ENCODE measurements around the gene GABARAPL1.

GABARAPL1 gene

DNA sequence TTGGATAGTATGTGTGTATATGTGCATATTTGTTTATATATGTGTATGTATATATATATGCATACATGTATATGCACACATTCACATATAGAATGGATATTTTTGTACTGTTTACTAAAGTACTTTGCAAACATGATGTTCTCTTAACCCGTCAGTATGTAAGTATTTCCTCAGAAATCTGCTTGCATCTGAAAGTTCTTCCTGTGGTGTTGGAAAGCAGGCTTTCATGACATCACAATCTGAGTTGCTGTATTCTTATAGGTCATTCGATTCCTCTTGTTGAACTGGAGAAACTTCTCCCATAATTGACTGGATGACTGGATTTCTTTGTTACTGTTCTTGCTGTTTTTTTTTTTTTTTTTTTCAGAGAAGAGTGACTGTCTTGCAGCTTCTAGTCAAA, 29.1 kb downstream of the GABARAPL1 start:
- DNase-seq (ENCODE audit: extremely low read depth, insufficient read length) = no peak
- Histone ChIP-seq H3K4me3 (replicated peaks; ENCODE audit: low read depth, low read length) (no peak overlapping the region), H3K27me3 (replicated peaks; ENCODE audit: control insufficient read depth, insufficient read depth, low read length) (no peaks in the 10 kb centered on the region), H3K36me3 (ENCODE audit: control insufficient read depth, insufficient read depth, low read length) (no peaks in the 10 kb centered on the region)
- TF ChIP-seq, protein P1, sequence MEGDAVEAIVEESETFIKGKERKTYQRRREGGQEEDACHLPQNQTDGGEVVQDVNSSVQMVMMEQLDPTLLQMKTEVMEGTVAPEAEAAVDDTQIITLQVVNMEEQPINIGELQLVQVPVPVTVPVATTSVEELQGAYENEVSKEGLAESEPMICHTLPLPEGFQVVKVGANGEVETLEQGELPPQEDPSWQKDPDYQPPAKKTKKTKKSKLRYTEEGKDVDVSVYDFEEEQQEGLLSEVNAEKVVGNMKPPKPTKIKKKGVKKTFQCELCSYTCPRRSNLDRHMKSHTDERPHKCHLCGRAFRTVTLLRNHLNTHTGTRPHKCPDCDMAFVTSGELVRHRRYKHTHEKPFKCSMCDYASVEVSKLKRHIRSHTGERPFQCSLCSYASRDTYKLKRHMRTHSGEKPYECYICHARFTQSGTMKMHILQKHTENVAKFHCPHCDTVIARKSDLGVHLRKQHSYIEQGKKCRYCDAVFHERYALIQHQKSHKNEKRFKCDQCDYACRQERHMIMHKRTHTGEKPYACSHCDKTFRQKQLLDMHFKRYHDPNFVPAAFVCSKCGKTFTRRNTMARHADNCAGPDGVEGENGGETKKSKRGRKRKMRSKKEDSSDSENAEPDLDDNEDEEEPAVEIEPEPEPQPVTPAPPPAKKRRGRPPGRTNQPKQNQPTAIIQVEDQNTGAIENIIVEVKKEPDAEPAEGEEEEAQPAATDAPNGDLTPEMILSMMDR (IDR thresholded peaks at IDR 0.05; ENCODE audit: insufficient read depth, low read length, poor library complexity, severe bottlenecking) = no peak

DNA sequence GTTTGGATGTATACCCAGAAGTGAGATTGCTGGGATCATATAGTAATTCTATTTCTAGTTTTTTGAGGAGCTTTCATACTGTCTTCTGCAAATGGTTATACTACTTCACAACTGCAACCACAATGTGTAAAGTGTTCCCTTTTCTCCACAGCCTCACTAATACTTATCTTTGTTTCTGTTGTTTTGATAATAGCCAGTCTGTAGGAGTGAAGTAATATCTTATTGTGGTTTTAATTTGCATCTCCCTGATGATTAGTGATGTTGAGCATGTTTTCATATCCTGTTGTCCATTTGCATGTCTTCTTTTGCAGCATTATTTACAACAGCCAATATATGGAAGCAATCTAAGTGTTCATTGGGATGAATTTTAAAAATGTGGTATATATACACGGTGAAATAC, 29.9 kb downstream of the GABARAPL1 start:
- TF ChIP-seq, protein P1 (IDR thresholded peaks at IDR 0.05; ENCODE audit: insufficient read depth, low read length, poor library complexity, severe bottlenecking) = no peak
- Histone ChIP-seq H3K4me3 (replicated peaks; ENCODE audit: low read depth, low read length) (no peak overlapping the region), H3K36me3 (ENCODE audit: control insufficient read depth, insufficient read depth, low read length) (no peaks in the 10 kb centered on the region), H3K27me3 (replicated peaks; ENCODE audit: control insufficient read depth, insufficient read depth, low read length) (no peaks in the 10 kb centered on the region)
- peak; percentile 17 for DNase-seq (ENCODE audit: extremely low read depth, insufficient read length)

DNA sequence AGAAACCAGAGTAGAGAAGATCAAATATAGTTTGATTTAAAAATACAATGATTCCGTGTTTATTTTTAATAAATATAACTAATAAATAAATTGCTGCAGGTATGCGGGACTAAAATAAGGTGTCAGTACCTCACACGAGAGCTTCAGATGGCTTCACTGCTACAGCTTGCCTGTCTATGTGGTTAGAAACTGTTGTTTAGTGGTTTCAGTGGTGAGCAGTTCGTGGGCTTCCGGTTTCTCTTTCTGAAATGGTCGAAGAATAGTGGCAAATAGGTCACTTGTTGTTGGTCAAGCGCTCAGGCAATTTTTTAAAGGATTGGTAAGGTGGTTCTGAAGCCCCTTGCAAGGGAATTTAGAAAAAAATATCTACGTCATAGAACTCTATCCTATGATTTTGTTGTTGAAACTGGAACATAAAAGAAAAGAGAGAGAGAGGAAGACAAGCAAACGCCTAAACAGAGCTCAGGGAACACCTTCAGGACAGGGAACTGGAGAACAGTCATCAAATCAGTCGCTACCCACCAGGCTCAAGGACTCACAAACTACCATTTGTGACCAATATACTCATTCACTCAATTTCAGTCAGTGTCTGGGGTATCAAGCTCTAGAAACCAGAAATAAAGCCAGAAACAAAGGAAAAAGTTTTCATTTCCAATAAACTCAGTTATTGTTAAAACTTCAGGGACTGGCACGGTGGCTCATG, 31.3 kb downstream of the GABARAPL1 start:
- TF ChIP-seq, protein P1 (IDR thresholded peaks at IDR 0.05; ENCODE audit: insufficient read depth, low read length, poor library complexity, severe bottlenecking) = no peak
- no peaks in the 10 kb centered on the region for H3K36me3 ChIP-seq (ENCODE audit: control insufficient read depth, insufficient read depth, low read length)
- no peaks in the 10 kb centered on the region for H3K27me3 ChIP-seq (replicated peaks; ENCODE audit: control insufficient read depth, insufficient read depth, low read length)
- peak; percentile 33 for DNase-seq (ENCODE audit: extremely low read depth, insufficient read length)
- H3K4me3 ChIP-seq (replicated peaks; ENCODE audit: low read depth, low read length) = no peak overlapping the region

DNA sequence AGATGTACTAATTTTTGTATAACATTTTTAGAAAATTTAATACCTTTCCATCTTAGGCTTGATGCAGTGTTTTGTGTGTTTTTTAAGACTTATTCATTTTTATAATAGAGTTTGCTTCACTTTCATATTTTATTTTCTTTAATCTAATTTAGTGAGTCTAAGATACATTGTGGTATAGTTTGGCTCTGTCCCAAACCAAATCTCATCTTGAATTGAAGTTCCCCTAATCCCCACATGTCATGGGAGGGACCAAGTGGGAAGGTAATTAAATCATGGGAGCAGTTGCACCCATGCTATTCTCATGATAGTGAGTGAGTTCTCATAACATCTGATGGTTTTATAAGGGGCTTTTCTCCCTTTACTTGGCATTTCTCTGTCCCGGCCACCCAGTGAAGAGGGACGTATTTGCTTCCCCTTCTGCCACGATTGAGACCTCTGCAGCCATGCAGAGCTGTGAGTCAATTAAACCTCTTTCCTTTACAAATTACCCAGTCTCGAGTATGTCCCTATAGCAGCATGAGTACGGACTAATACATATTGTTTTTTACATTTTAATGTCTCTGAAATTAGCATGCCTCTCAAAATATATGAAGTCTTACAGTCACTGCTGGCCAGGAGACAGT, 34.9 kb downstream of the GABARAPL1 start:
- H3K4me3 ChIP-seq (replicated peaks; ENCODE audit: low read depth, low read length) = no peak overlapping the region
- no peak for DNase-seq (ENCODE audit: extremely low read depth, insufficient read length)
- TF ChIP-seq, protein P1 (IDR thresholded peaks at IDR 0.05; ENCODE audit: insufficient read depth, low read length, poor library complexity, severe bottlenecking) = no peak
- no peaks in the 10 kb centered on the region for H3K27me3 ChIP-seq (replicated peaks; ENCODE audit: control insufficient read depth, insufficient read depth, low read length)
- H3K36me3 ChIP-seq (ENCODE audit: control insufficient read depth, insufficient read depth, low read length) = no peaks in the 10 kb centered on the region

DNA sequence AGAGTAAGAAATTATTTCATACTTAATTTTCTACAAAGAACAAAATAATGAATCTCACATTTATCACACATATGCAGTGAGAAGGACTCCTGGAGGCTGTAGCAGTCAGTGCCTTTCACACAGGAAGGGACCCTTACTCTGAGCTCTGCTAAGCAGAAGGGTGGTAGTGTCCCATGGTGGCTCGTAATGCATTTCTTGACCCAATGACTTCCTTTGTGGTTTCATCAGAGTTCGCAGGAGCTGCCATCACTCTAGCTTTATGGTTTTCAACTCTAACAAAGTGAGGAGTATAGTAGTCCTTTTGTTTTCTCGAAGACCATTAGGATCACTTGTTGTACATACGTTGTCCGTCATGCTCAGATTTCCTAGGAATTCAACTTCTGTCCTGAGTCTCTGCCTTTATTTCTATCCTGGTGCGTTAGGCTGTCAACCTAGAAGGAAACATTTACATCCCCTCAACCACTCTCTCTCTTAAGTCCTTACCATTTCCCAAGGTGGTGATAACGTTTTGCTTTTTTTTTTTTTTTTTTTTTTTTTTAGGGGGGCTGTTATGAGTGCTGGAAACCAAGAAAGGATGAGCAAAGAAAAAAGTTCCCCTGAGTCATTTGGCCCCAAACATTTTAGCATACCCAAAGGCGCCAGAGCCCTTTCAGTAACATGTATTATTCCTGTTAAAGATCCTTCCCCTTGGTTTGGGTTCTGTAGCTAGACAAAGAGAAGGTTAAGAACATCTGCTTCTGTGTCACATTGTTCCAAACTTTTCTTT, 37.2 kb downstream of the GABARAPL1 start:
- TF ChIP-seq, protein P1 (IDR thresholded peaks at IDR 0.05; ENCODE audit: insufficient read depth, low read length, poor library complexity, severe bottlenecking) = no peak
- Histone ChIP-seq H3K4me3 (replicated peaks; ENCODE audit: low read depth, low read length) (no peak overlapping the region), H3K36me3 (ENCODE audit: control insufficient read depth, insufficient read depth, low read length) (no peaks in the 10 kb centered on the region), H3K27me3 (replicated peaks; ENCODE audit: control insufficient read depth, insufficient read depth, low read length) (no peaks in the 10 kb centered on the region)
- DNase-seq (ENCODE audit: extremely low read depth, insufficient read length) = no peak

Measured in GM06990 (cell line).